Stimulated activated CD4-positive, alpha-beta T cell treated with anti-CD3 and anti-CD28 coated beads, TNF-alpha, amount 100 ng/mL, for 24 hours (primary cell): ENCODE results near the gene RITA1.
A peak's percentile ranks its signal among the peaks of the same experiment; 100 is the strongest.

Experiments
- DNase-seq, 3 experiments: peaks; one replicate each; pipeline ENCODE4 v3.0.0-alpha.2; 2020; ENCODE audit warnings: low read depth in 3 of 3

The RITA1 gene

GRCh38 chr12:113154351-113154973, 31.1 kb upstream of the RITA1 start:
- DNase-seq, result peak in 1 of 3 experiments; percentile 24

GRCh38 chr12:113155060-113155459, 30.5 kb upstream of the RITA1 start:
- no peak for DNase-seq

GRCh38 chr12:113155646-113156045, 29.9 kb upstream of the RITA1 start:
- DNase-seq, result no peak

GRCh38 chr12:113157218-113157859, 28.2 kb upstream of the RITA1 start:
- DNase-seq, result no peak

GRCh38 chr12:113158439-113159203, 26.9 kb upstream of the RITA1 start:
- DNase-seq, result no peak

- DNase-seq, result no peak
Observed at GRCh38 chr12:113159937-113160336, 25.6 kb upstream of the RITA1 start.

GRCh38 chr12:113161415-113162016, 24.0 kb upstream of the RITA1 start:
- peak in 1 of 3 experiments; percentile 40 for DNase-seq

GRCh38 chr12:113162102-113163029, 23.2 kb upstream of the RITA1 start:
- no peak for DNase-seq

GRCh38 chr12:113163030-113163360, 22.5 kb upstream of the RITA1 start:
- DNase-seq, result no peak

- no peak for DNase-seq
Observed at GRCh38 chr12:113164014-113164413, 21.5 kb upstream of the RITA1 start.

- no peak for DNase-seq
Observed at GRCh38 chr12:113165521-113166450, 19.7 kb upstream of the RITA1 start.

GRCh38 chr12:113167868-113168267, 17.7 kb upstream of the RITA1 start:
- no peak for DNase-seq

GRCh38 chr12:113169697-113170096, 15.8 kb upstream of the RITA1 start:
- no peak for DNase-seq

- DNase-seq, result no peak
Observed at GRCh38 chr12:113170457-113170856, 15.1 kb upstream of the RITA1 start.

GRCh38 chr12:113170926-113171325, 14.6 kb upstream of the RITA1 start:
- DNase-seq, result no peak

GRCh38 chr12:113171543-113171942, 14.0 kb upstream of the RITA1 start:
- DNase-seq, result no peak

- DNase-seq, result no peak
Observed at GRCh38 chr12:113172185-113172584, 13.3 kb upstream of the RITA1 start.

- no peak for DNase-seq
Observed at GRCh38 chr12:113173081-113173698, 12.3 kb upstream of the RITA1 start.

- peak; percentile 46 to 79 (median 73) for DNase-seq
Observed at GRCh38 chr12:113174461-113175384, 10.8 kb upstream of the RITA1 start.
